HG03139 (cell line): Measurements from ENCODE around the gene NQO2.

Experiments used
- ATAC-seq: cut with Tn5 transposase; IDR thresholded peaks from one replicate; pipeline ENCODE4 v1.9.1; 2021; ENCODE audit not compliant: unreplicated experiment

Gene NQO2

DNA sequence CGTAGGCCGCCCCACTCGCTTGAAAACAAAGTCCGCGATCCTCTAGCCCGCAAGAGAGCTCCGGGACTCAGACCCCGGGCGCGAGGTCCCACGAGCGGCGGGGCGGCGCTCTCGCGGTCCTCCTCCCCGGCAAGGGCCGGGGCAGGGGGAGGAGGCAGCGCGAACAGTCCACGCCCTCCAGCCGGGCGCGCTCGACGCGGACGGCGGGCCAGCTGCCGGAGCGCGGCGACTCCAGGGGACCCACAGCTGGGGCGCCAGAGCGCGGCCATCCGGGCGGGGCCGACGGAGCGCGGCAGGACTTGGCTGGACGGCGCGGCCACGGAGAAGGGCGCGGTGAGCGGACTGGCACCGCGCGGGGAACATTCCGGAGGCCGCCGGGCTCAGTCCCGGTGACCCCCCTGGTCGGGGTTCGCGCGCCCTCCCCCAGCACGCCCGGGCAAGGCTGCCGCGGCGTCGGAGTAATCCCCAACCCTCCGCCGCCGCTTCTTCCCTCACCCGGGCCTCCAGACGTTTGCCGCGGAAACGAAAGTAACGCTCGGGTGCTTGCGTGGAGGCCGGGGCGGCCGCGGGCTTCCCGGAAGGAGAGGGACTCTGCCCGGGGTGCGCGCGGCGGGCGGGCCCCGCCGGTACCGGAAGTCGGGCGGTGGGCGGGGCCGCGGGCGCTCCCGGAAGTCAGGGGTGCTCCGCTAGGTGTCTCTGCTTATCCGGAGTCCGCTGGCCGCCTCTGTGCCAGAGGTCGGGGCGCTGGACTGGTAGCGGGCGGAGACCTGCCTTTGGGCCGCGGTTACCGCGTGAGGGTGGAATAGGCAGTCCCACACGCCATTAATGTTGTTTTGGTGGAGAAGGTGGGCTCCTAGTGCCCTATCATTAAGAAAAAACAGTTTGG, 68.9 kb downstream of the NQO2 start, which contains the start of gene RIPK1:
TSS of gene RIPK1 (plus strand) at position 166 of the 886 bp plus-strand sequence. CDS start 8,330 bp downstream, outside the sequence.
- ATAC-seq = peak; percentile 79
